ENCODE data around the gene RAP2B.
"Not testable (repeated sequence)": the region's sequence is repeated elsewhere in the genome, so short reads cannot be mapped to it uniquely, and the experiment has no call there.

Gene RAP2B

GRCh38 chr3:153161714-153162512 is at the start of gene RAP2B:
Gene RAP2B (plus strand): TSS chr3:153162226. CDS start chr3:153162694, 468 bp downstream.
- DNase-seq (ENCODE audit: low read depth in 2 of 2): peak; percentile 95 to 96

- DNase-seq (ENCODE audit: low read depth in 2 of 2): no peak
Observed at GRCh38 chr3:153113541-153113940, 48.5 kb upstream of the RAP2B start.

GRCh38 chr3:153114270-153114669 is 47.8 kb upstream of the RAP2B start:
- not testable (repeated sequence) for DNase-seq (ENCODE audit: low read depth in 2 of 2)

- DNase-seq (ENCODE audit: low read depth in 2 of 2): no peak
Observed at GRCh38 chr3:153115326-153115725, 46.7 kb upstream of the RAP2B start.

DNA sequence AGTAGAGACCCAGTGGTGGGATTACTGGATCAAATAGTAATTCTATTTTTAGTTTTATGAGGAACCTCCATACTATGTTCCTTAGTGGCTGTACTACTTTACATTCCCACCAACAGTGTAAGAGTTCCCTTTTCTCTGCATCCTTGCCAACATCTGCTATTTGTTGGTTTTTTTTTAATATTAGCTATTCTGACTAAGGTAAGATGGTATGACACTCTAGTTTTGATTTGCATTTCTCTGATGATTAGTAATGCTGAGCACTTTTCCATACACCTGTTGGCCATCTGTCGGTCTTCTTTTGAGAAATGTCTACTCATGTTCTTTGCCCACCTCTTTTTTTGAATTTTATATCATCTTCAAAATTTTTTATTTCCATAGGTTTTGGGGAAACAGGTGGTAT is 34.2 kb upstream of the RAP2B start:
- DNase-seq (ENCODE audit: low read depth in 2 of 2): no peak

DNA sequence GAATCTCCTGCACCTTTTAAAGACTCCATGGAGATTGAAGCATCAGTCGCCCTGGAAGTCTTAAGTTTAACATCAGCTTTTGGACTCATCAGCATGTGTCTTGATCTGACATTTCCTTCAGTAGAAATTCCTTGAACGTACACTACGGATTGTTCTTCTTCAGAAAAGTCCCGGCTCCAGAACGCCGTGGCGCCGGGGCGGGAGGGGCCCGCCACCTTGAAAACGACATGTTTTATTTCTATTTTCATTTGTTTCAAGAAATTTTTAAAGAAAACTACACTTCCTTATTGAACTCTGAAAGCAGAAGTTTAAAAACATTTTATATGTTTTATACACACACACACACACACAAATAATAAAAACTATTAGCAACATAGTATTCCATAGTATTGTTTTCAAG is 32.6 kb upstream of the RAP2B start:
- no peak for DNase-seq (ENCODE audit: low read depth in 2 of 2)

DNA sequence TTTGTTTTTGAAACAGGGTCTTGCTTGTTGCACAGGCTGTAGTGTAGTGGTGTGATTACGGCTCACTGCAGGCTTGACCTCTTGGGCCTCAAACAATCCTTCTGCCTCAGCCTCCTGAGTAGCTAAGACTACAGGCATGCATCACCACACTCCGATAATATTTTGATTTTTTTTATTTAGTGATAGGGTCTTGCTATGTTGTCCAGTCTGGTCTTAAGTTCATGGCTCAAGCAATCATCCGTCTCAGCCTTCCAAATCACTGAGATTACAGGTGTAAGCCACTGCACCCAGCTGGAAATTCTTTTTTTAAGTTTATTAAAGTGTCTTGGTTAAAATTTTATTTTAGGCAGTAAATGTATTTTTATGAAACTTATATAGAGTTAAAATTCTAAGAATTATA is 32.2 kb upstream of the RAP2B start:
- DNase-seq (ENCODE audit: low read depth in 2 of 2): no peak

DNA sequence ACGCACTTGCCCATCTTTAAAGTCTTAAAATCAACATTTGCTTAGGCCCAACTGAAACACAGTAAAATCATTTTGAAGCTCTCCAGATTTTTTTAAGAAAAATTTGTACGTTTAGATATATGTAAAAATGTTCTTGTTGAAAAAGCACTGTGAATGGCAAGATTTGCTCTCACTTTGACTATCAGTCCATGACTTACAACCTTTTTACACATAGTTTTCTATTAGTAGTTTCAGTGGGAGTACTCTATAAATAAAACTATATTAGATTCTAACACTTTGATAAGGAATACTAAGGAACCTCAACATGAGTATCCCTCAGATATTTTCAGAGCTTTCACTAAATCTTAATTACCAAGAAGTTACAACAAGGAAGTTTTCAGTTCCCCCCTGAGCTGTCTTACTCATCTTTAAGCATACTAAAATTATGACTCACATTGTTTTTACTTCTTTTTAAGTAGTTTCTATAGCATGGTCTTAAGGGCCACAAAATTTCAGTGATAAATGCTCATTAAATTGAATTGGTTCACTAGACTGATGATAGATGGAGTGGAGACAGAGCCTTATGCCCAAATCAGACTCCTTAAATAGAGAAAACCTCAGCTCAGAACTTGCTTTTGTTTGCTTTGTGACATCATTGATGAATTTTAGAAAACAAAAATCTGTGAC is 31.6 kb upstream of the RAP2B start:
- no peak for DNase-seq (ENCODE audit: low read depth in 2 of 2)

DNA sequence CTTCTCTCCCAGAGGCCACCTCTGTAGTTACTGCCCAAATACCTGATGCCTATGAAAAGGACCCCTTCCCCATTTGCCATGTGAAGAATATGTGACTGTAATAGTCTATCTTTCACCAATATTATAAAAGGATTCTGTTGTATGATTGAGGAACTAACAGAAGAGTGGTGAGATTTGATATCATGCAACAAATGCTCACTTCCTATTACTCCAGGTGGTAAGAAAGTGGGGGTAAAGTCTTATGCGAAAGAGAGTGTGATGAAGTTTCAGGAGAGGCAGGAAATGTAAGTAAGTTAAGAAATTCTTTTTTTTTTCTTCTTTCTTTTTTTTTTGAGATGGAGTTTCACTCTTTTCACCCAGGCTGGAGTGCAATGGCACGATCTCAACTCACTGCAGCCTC is 24.4 kb upstream of the RAP2B start:
- no peak for DNase-seq (ENCODE audit: low read depth in 2 of 2)

DNA sequence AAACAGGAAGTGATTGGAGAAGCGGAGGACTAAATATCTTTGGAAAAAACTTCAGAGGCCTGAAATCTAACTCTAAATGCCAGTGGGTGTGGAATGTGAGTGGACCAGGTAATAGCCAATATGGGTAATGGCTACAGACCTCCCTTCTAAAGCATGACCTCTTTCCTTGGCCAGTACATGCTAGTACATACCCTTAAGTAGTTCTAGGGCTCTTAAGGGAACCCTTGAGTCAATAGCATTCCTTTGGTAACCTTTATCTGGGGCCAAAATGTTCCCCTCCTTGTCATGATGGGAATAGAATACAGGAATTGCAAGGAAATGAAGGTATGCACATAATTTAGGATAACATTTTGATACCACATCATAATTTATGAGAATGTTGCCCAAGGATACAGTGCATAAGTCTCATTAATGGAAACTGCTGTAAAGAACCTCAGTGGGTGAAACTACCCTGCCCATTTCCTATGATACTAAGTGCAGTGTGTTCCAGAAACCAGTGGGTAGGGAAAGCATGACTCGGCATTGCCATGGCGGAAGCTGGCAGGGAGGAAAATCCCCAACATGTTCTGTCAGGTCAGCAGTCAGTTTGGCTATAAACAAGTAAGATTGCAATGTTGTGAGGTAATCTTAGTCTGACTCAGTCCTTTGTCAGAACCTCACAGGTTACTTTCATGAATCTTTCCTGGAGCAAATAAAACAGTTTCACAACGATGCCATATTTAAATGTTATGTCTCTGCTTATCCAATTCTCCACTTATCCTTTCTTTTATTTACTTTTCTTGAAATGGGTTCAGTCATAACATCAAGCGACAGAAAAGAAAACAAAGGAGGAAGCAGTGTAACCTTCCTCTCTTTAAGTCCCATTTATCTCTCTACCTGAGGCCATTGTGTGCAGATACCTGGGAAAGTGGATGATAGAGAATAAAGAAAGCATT is 23.5 kb upstream of the RAP2B start:
- no peak for DNase-seq (ENCODE audit: low read depth in 2 of 2)

- no peak for DNase-seq (ENCODE audit: low read depth in 2 of 2)
Observed at GRCh38 chr3:153142961-153143360, 19.1 kb upstream of the RAP2B start.

DNA sequence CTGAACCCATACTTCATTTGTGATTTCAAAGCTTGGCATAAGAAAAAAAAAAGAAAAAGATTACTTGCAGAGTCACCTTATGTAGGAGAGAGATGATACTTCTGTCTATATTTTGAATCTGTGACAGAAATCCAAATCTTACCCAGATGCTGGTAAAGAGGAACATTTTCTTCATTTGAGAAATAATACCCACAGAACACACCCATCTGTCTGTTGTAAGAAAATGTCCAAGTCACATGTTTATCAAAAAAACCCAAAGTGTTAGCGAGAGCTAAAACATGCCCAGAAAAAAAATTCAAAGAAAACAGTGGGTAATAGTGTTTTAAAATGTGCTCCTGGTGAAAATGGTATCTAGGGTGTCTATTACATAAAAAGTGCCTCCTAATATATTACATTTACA is 18.0 kb upstream of the RAP2B start:
- DNase-seq (ENCODE audit: low read depth in 2 of 2): no peak

DNA sequence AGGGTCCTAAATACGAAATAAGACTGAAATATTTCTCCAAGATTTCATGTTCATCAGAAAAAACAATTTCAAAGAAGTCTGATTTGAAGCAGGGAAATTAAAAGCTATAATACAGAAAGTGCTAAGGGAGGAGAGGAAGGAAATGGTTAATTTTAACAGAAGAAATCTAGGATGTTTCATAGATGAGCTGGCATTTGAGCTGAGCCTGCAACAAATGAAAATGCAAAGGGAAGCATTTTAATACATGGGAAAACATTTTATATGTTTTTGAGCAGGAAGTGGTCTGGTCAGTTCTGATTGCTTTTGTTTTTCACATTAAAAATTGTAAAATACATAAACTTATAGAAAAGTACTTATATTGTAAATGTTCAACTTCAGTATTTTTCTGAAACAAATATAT is 17.2 kb upstream of the RAP2B start:
- DNase-seq (ENCODE audit: low read depth in 2 of 2): no peak

GRCh38 chr3:153145454-153145853 is 16.6 kb upstream of the RAP2B start:
- DNase-seq (ENCODE audit: low read depth in 2 of 2): no peak

- DNase-seq (ENCODE audit: low read depth in 2 of 2): no peak
Observed at GRCh38 chr3:153146191-153147053, 15.6 kb upstream of the RAP2B start.

GRCh38 chr3:153150991-153151390 is 11.0 kb upstream of the RAP2B start:
- no peak for DNase-seq (ENCODE audit: low read depth in 2 of 2)

GRCh38 chr3:153155786-153156185 is 6.2 kb upstream of the RAP2B start:
- DNase-seq (ENCODE audit: low read depth in 2 of 2): not testable (repeated sequence)

DNA sequence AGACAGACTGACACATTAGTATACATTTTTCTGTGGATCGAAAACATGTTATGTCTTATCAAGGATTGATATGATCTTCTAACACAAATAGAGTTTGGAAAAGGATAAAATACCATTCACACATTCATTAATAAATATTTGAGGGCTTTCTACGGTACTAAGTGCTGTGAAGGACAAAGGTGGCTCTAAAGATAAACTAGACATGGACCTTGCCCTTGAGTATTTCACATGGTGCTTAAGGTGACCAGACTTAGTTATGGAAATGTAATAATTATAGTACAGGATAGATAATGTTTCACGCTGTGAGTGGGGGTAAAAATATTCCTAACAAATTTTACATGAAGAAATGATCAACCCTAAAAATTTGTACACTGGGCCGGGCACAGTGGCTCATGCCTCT is 3.8 kb upstream of the RAP2B start:
- no peak for DNase-seq (ENCODE audit: low read depth in 2 of 2)

GRCh38 chr3:153158961-153159735 is 2.9 kb upstream of the RAP2B start:
- no peak for DNase-seq (ENCODE audit: low read depth in 2 of 2)

DNA sequence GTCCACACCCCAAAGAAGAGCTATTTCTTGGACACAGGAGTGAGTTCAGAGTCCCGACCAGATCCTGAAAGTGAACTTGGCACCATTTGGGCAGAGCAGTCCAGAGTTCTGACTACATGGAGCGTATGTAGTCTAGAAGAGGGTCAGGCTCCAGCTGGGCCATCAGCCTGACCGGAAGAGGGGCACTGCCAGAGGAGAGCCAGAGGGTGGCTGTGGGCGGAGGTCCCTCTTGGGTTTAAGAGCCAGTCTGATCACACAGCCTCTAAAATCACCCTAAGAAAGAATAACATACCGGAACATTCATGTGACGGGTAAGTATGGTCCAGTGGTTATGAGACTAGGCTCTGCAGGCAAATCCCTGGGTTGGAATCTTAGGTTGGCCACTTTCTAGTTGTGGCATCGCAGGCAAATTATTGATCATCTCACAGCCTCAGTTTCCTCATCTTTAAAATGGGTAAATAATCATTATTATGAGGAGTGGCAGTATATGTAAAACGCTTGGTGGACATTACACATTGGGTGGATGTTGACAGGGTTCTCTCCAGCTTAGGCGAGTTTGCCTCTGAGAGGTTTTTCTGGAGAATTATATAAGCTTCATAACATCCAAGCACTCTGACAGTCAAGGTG is 2.1 kb upstream of the RAP2B start:
- DNase-seq (ENCODE audit: low read depth in 2 of 2): no peak
